GM21529 (cell line): ENCODE data around the gene UGT1A5.
"Not testable (repeated sequence)": the region's sequence is repeated elsewhere in the genome, so short reads cannot be mapped to it uniquely, and the experiment has no call there.

Source experiments
- ATAC-seq: cut with Tn5 transposase; IDR thresholded peaks from one replicate; pipeline ENCODE4 v1.9.1; 2021; ENCODE audit not compliant: unreplicated experiment

UGT1A5 gene

GRCh38 chr2:233745073-233745755 is 32.5 kb downstream of the UGT1A5 start:
- no peak for ATAC-seq

- ATAC-seq: not testable (repeated sequence)
Observed at GRCh38 chr2:233745838-233746237, 33.1 kb downstream of the UGT1A5 start.

DNA sequence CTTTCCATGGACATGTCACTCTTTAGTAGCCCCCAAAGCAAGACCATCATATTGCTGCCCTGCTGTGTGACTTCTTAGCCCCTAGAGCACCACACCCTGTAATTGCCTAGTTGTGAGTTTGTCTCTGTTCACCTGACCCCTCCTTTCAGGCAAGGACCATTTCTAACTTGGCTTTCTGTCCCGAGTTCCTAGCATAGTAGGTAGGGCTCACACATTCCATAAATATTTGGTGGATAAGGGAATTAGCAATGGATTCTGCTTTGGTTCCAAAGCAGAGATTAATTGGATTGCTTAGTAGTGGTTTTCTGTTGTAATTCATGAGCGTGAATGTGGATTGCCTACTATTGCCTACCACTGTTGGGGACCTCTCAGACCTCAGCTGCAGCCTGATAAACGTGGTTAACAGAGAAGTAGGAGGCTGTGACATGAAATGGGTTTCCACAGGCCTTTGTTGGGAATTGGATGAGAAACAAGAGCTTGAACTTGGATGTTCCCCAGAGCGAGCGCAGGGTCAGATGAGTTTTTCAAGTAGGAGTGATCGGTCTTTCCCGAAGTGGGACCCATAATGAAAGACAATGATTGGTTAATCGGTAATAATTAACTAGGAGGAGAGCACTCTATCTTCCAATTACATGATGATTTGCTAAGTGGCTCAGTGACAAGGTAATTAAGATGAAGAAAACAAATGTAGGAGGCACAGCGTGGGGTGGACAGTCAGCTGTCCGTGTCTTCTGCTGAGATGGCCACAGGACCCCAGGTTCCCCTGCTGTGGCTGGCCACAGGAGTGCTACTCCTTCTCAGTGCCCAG is 34.0 kb downstream of the UGT1A5 start:
- ATAC-seq: no peak

- ATAC-seq: no peak
Observed at GRCh38 chr2:233747283-233747544, 34.5 kb downstream of the UGT1A5 start.

GRCh38 chr2:233750689-233751088 is 38.0 kb downstream of the UGT1A5 start:
- not testable (repeated sequence) for ATAC-seq

GRCh38 chr2:233751212-233752009 is 38.7 kb downstream of the UGT1A5 start:
- not testable (repeated sequence) for ATAC-seq

- ATAC-seq: no peak
Observed at GRCh38 chr2:233754872-233755611, 42.3 kb downstream of the UGT1A5 start.

- no peak for ATAC-seq
Observed at GRCh38 chr2:233756429-233757081, 43.8 kb downstream of the UGT1A5 start.

DNA sequence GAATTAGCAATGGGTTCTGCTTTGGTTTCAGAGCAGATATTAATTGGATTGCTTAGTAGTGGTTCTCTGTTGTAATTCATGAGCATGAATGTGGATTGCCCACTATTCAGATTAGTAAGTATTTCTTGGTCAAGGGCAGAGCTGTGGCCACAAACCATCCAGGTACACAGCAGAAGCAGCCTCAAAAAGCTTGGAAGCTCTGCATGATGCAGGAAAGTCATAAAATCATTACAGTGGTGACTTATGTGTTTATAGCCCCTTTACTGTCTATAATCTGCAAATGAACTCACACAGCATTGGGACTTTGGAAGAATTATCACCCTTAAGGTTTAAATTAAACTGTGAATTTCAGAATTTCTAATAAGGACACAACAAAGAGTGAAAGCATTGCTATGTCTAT is 45.4 kb downstream of the UGT1A5 start:
- ATAC-seq: no peak

DNA sequence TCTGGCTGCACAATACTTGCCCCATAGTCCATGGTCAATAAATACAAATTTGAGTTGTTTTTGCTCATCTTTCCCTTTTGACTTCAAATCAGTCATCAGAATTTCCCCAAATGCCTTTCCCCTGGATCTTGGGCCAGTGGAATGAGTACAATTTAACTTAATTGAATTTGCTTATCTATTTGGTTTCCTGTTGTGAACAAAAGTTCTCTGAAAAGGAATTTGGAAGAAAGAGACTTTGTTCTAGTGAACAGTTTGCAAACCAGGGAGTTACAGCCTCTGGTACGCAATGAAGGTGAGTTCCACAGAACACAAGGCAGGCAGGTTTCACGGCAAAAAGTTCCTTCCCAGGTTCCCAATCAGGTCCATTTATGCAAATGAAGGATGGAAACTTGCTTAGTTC is 46.1 kb downstream of the UGT1A5 start:
- no peak for ATAC-seq

DNA sequence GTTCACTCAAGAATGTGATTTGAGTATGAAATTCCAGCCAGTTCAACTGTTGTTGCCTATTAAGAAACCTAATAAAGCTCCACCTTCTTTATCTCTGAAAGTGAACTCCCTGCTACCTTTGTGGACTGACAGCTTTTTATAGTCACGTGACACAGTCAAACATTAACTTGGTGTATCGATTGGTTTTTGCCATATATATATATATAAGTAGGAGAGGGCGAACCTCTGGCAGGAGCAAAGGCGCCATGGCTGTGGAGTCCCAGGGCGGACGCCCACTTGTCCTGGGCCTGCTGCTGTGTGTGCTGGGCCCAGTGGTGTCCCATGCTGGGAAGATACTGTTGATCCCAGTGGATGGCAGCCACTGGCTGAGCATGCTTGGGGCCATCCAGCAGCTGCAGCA is 47.3 kb downstream of the UGT1A5 start, which contains the start of gene UGT1A1:
TSS of gene UGT1A1 (plus strand) at position 228 of the 400 bp plus-strand sequence. CDS start at position 246, 18 bp downstream.
- ATAC-seq: no peak

DNA sequence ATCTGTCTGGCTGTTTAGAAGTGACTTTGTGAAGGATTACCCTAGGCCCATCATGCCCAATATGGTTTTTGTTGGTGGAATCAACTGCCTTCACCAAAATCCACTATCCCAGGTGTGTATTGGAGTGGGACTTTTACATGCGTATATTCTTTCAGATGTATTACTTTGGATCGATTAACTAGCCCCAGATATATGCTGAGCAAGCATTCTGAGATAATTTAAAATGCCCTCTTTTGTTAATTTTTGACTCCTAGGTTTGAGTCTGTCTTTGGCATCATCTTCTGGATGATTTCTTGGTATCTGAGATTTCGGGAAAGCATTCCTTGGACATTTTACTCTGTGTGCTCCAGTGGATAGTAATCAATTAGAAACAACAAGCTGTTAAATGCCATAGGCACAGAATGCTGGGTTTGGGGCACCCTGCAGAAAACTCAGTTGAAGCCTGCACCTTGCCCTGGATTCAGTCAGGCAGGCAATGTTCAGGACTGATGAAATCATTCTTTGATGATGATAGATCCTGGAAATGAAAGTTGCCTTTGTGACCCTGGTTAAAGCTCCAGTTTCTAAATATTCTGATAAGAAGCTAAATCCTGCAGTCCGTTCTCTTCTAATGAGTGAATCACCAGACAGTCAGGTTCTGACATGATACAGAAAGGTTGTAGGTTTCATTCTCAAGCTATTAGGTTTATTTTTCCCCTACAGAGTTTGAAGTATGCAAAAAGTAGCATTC is 48.5 kb downstream of the UGT1A5 start:
- ATAC-seq: no peak

GRCh38 chr2:233764264-233764663 is 51.6 kb downstream of the UGT1A5 start:
- ATAC-seq: no peak

DNA sequence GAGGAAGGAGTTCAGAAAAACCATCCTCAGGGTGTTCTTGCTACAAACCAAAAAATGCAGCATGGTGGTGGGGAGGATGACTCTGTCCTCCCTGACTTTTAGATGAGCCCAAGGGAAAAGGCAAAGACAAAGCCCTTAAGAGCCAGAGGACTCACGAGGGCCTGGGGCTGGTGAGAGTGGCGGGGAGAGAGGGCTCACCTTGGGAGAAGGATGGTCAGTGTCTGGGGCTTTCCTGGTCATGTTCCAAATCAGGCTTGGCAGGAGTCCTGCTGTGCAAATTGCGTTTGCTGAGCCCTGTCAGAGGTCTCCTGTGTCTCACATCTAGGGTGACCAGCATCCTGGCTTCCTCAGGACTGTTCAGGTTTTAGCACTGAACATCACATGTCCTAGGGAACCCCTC is 52.1 kb downstream of the UGT1A5 start:
- ATAC-seq: no peak

DNA sequence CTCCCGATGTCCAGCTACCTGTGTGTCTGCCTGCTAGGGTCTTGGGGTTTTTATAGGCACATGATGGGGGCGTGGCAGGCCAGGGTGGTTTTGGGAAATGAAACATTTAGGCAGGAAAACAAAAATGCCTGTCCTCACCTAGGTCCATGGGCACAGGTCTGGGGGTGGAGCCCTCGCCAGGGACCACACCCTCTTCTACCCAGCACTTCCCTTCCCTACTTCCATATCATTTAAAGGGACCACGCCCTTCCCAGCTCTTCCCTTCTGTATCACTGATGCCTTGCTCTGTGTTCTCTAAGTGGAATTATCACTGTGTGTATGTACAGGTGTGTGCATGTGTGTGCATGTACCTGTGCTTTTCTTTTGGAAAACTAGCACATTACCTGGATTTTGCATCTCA is 53.7 kb downstream of the UGT1A5 start:
- no peak for ATAC-seq

- ATAC-seq: no peak
Observed at GRCh38 chr2:233768076-233768475, 55.4 kb downstream of the UGT1A5 start.

GRCh38 chr2:233769260-233769659 is 56.6 kb downstream of the UGT1A5 start:
- no peak for ATAC-seq

- ATAC-seq: no peak
Observed at GRCh38 chr2:233772153-233772552, 59.4 kb downstream of the UGT1A5 start.

GRCh38 chr2:233772583-233772982 is 59.9 kb downstream of the UGT1A5 start:
- no peak for ATAC-seq

GRCh38 chr2:233773854-233774253 is 61.1 kb downstream of the UGT1A5 start:
- no peak for ATAC-seq
